DND-41 (cell line): Measurements from ENCODE around the gene MXI1.

Experiments
- ATAC-seq: fragments of 200-7000 bp; cut with Tn5 transposase; 3 replicates; pipeline ENCODE4 v1.9.1; 2021; ENCODE audit warnings: low read depth; ENCODE audit not compliant: insufficient read depth
- DNase-seq: peaks from one replicate; pipeline ENCODE4 v3.0.0-alpha.2; 2020
- H2AFZ ChIP-seq: 2 replicates; pipeline ENCODE4 v1.6.0; 2012; ENCODE audit warnings: low read depth, low read length
- H3K27ac ChIP-seq: 2 replicates; pipeline ENCODE4 v1.5.1; 2012; ENCODE audit warnings: low read length, inconsistent platforms
- H3K27me3 ChIP-seq: fragments of 200-600 bp; sonication (generic); 2 replicates; pipeline ENCODE4 v1.6.0; 2012; ENCODE audit warnings: low read length, mild to moderate bottlenecking, inconsistent platforms; ENCODE audit not compliant: insufficient read depth, poor library complexity
- H3K36me3 ChIP-seq: 2 replicates; pipeline ENCODE4 v1.5.1; 2012; ENCODE audit warnings: low read length, inconsistent platforms; ENCODE audit not compliant: insufficient read depth
- H3K4me1 ChIP-seq: 2 replicates; pipeline ENCODE4 v1.5.1; 2012; ENCODE audit warnings: mild to moderate bottlenecking, low read length; ENCODE audit not compliant: insufficient read depth
- H3K4me2 ChIP-seq: 2 replicates; pipeline ENCODE4 v1.6.0; 2012; ENCODE audit warnings: mild to moderate bottlenecking, moderate library complexity, low read length, inconsistent platforms; ENCODE audit not compliant: insufficient read depth
- H3K4me3 ChIP-seq, 2 experiments: fragments of 200-600 bp in 1 of 2; shearing (Covaris generic) in 1 of 2; 2 replicates each; pipeline ENCODE4 v1.5.1; 2012 to 2016; ENCODE audit warnings: inconsistent platforms in 2 of 2, low read length in 2 of 2, mild to moderate bottlenecking in 2 of 2, low read depth in 1 of 2, moderate library complexity in 1 of 2
- H3K79me2 ChIP-seq: 2 replicates; pipeline ENCODE4 v1.6.0; 2012; ENCODE audit warnings: low read length, inconsistent platforms; ENCODE audit not compliant: insufficient read depth
- H3K9ac ChIP-seq: 2 replicates; pipeline ENCODE4 v1.6.0; 2012; ENCODE audit warnings: low read depth, mild to moderate bottlenecking, inconsistent platforms, low read length, moderate library complexity
- H3K9me3 ChIP-seq: 2 replicates; pipeline ENCODE4 v1.5.1; 2012; ENCODE audit warnings: low read length, moderate library complexity, mild to moderate bottlenecking, inconsistent platforms; ENCODE audit not compliant: insufficient read depth, severe bottlenecking
- H4K20me1 ChIP-seq: 2 replicates; pipeline ENCODE4 v1.6.0; 2012; ENCODE audit warnings: low read length; ENCODE audit not compliant: insufficient read depth
- CTCF ChIP-seq: IDR thresholded peaks from 2 replicates; pipeline ENCODE4 v1.5.1; 2012; ENCODE audit warnings: borderline replicate concordance, low read length, moderate library complexity, mild to moderate bottlenecking; ENCODE audit not compliant: poor library complexity, severe bottlenecking; ENCODE audit errors: extremely low read depth
- EZH2 ChIP-seq: IDR thresholded peaks from 3 replicates; pipeline ENCODE4 v1.6.1; 2012; ENCODE audit warnings: borderline replicate concordance, low read depth, mild to moderate bottlenecking, moderate library complexity, low read length, inconsistent platforms; ENCODE audit not compliant: severe bottlenecking

Gene MXI1

GRCh38 chr10:110223298-110223925 is 16.0 kb downstream of the MXI1 start:
- TF ChIP-seq EZH2 (no peak), CTCF (no peak)
- Histone ChIP-seq H4K20me1 (no peaks in the 10 kb centered on the region), H3K27ac (no peak overlapping the region), H3K79me2 (no peaks in the 10 kb centered on the region), H3K27me3 (peaks cover 13% of the 10 kb centered on the region), H3K9me3 (no peaks in the 10 kb centered on the region), H2AFZ (no peak overlapping the region), H3K4me3 (no peak overlapping the region), H3K9ac (no peak overlapping the region), H3K4me1 (peaks cover 36% of the 10 kb centered on the region), H3K4me2 (no peak overlapping the region), H3K36me3 (no peaks in the 10 kb centered on the region)
- no peak for ATAC-seq
- DNase-seq, result no peak

GRCh38 chr10:110224992-110225391 is 17.6 kb downstream of the MXI1 start:
- ATAC-seq (no peak), DNase-seq (no peak)
- TF ChIP-seq CTCF (no peak), EZH2 (no peak)
- H3K9ac ChIP-seq, result peak overlapping the region; percentile 77
- H3K9me3 ChIP-seq, result no peaks in the 10 kb centered on the region
- H3K4me1 ChIP-seq, result peaks cover 36% of the 10 kb centered on the region
- peak overlapping the region; percentile 39 to 91 for H3K4me3 ChIP-seq
- peaks cover 2% of the 10 kb centered on the region; the same call in 1 of the 2 replicates for H3K36me3 ChIP-seq
- H4K20me1 ChIP-seq, result no peaks in the 10 kb centered on the region
- H3K27ac ChIP-seq, result peak overlapping the region; percentile 62; the same call in 1 of the 2 replicates
- H2AFZ ChIP-seq, result peak overlapping the region; percentile 98
- peak overlapping the region; percentile 81 for H3K4me2 ChIP-seq
- no peaks in the 10 kb centered on the region for H3K79me2 ChIP-seq
- peaks cover 13% of the 10 kb centered on the region for H3K27me3 ChIP-seq

GRCh38 chr10:110225441-110225755 is 18.0 kb downstream of the MXI1 start:
- TF ChIP-seq EZH2 (no peak), CTCF (peak; percentile 16)
- Histone ChIP-seq H3K36me3 (peaks cover 3% of the 10 kb centered on the region; the same call in 1 of the 2 replicates), H3K4me2 (peak overlapping the region; percentile 81), H4K20me1 (no peaks in the 10 kb centered on the region), H3K27ac (peak overlapping the region; percentile 62), H3K4me1 (peaks cover 36% of the 10 kb centered on the region), H3K9me3 (no peaks in the 10 kb centered on the region), H3K27me3 (peaks cover 13% of the 10 kb centered on the region), H3K9ac (peak overlapping the region; percentile 77), H3K79me2 (no peaks in the 10 kb centered on the region), H2AFZ (peak overlapping the region; percentile 98), H3K4me3 (peak overlapping the region; percentile 39 to 91)
- DNase-seq (no peak), ATAC-seq (peak; percentile 6)
